Loucy (cell line): ENCODE results near the gene ACVR1.

Source experiments
- H2AFZ ChIP-seq: fragments of 200-600 bp; sonication (generic); 2 replicates; pipeline ENCODE4 v1.6.0; 2016; ENCODE audit warnings: antibody characterized with exemption, mild to moderate bottlenecking, low read length, moderate library complexity
- H3F3A ChIP-seq: fragments of 200-600 bp; 2 replicates; pipeline ENCODE4 v1.6.0; 2016; ENCODE audit warnings: antibody characterized with exemption, low read depth, mild to moderate bottlenecking
- H3K27me3 ChIP-seq: fragments of 200-600 bp; sonication (generic); 2 replicates; pipeline ENCODE4 v1.6.1; 2014; ENCODE audit warnings: low read length, mild to moderate bottlenecking; ENCODE audit not compliant: insufficient read depth, poor library complexity, severe bottlenecking
- H3K36me3 ChIP-seq: fragments of 200-600 bp; sonication (generic); 2 replicates; pipeline ENCODE4 v1.6.1; 2016; ENCODE audit warnings: low read length; ENCODE audit not compliant: insufficient read depth
- H3K4me1 ChIP-seq: fragments of 200-600 bp; sonication (generic); 2 replicates; pipeline ENCODE4 v1.5.1; 2014; ENCODE audit warnings: low read length, mild to moderate bottlenecking; ENCODE audit not compliant: insufficient read depth, poor library complexity, severe bottlenecking
- H3K4me2 ChIP-seq: fragments of 200-600 bp; sonication (generic); 2 replicates; pipeline ENCODE4 v1.6.0; 2014; ENCODE audit warnings: antibody characterized with exemption, low read length, low read depth, mild to moderate bottlenecking; ENCODE audit not compliant: poor library complexity, severe bottlenecking
- H3K4me3 ChIP-seq: fragments of 200-600 bp; sonication (generic); 2 replicates; pipeline ENCODE4 v1.5.1; 2014; ENCODE audit warnings: low read length, mild to moderate bottlenecking, mixed read lengths; ENCODE audit not compliant: poor library complexity, severe bottlenecking
- H3K79me2 ChIP-seq: fragments of 200-600 bp; sonication (generic); 2 replicates; pipeline ENCODE4 v1.6.1; 2014; ENCODE audit warnings: low read length; ENCODE audit not compliant: insufficient read depth
- H3K9ac ChIP-seq: fragments of 200-600 bp; sonication (generic); 2 replicates; pipeline ENCODE4 v1.6.0; 2014; ENCODE audit warnings: mild to moderate bottlenecking, low read depth, low read length, moderate library complexity; ENCODE audit not compliant: poor library complexity, severe bottlenecking
- H3K9me2 ChIP-seq: fragments of 200-600 bp; sonication (generic); replicated peaks from 2 replicates; pipeline ENCODE4 v1.6.1; 2016; ENCODE audit warnings: low read depth, low read length, mixed read lengths
- H3K9me3 ChIP-seq: fragments of 200-600 bp; sonication (generic); 2 replicates; pipeline ENCODE4 v1.6.1; 2014; ENCODE audit warnings: mild to moderate bottlenecking, antibody characterized with exemption, low read length, low read depth; ENCODE audit not compliant: insufficient read depth
- H4K20me1 ChIP-seq: fragments of 200-600 bp; sonication (generic); 2 replicates; pipeline ENCODE4 v1.6.0; 2014; ENCODE audit warnings: antibody characterized with exemption, low read length, mild to moderate bottlenecking; ENCODE audit not compliant: insufficient read depth, poor library complexity, severe bottlenecking
- EZH2phosphoT487 ChIP-seq: fragments of 200-600 bp; IDR thresholded peaks from 2 replicates; pipeline ENCODE4 v1.6.1; 2018; ENCODE audit warnings: antibody characterized with exemption, mild to moderate bottlenecking, moderate library complexity, borderline replicate concordance
- TF ChIP-seq, protein P1 (sequence below): fragments of 200-600 bp; sonication (generic); conservative IDR thresholded peaks from 2 replicates; pipeline ENCODE4 v1.5.1; 2014; ENCODE audit warnings: mild to moderate bottlenecking, antibody characterized with exemption, low read length

Gene ACVR1

DNA sequence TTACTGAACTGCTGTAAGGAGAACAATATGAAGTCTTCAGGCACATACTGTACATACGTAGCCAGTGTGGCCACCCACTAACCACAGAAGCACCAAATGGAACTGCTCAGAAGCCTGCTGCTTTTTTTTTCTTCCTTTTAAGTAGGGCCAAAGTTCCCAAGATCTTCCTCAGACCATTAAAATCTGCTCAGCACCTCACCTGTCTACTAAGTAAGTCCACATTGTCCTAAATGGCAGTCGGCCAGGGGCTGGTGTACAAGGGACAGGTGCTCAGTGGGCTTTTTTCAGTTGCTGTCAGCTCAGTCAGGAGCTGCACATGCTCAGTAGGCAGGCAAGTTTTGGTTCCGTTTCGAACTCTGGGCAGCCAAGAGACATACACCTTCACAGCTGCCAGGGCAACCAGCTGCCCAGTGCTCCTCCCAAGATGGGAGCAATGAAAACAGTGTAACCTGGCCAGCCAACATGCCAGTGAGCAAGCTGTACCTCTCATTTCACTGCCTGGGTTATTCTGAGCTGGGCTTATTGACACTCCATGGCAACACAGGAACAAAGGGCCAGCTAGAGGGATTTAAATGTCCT lies 86.1 kb downstream of the ACVR1 start:
- Histone ChIP-seq H3K27me3 (no peaks in the 10 kb centered on the region), H3K4me2 (no peak overlapping the region), H3K9me3 (no peaks in the 10 kb centered on the region), H3K4me1 (peaks cover 5% of the 10 kb centered on the region), H3F3A (no peaks in the 10 kb centered on the region), H3K4me3 (no peak overlapping the region), H3K9me2 (no peaks in the 10 kb centered on the region), H3K36me3 (no peaks in the 10 kb centered on the region), H3K79me2 (no peaks in the 10 kb centered on the region), H2AFZ (no peak overlapping the region), H4K20me1 (no peaks in the 10 kb centered on the region), H3K9ac (no peak overlapping the region)
- TF ChIP-seq, protein P1, sequence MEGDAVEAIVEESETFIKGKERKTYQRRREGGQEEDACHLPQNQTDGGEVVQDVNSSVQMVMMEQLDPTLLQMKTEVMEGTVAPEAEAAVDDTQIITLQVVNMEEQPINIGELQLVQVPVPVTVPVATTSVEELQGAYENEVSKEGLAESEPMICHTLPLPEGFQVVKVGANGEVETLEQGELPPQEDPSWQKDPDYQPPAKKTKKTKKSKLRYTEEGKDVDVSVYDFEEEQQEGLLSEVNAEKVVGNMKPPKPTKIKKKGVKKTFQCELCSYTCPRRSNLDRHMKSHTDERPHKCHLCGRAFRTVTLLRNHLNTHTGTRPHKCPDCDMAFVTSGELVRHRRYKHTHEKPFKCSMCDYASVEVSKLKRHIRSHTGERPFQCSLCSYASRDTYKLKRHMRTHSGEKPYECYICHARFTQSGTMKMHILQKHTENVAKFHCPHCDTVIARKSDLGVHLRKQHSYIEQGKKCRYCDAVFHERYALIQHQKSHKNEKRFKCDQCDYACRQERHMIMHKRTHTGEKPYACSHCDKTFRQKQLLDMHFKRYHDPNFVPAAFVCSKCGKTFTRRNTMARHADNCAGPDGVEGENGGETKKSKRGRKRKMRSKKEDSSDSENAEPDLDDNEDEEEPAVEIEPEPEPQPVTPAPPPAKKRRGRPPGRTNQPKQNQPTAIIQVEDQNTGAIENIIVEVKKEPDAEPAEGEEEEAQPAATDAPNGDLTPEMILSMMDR = no peak
- no peak for TF ChIP-seq EZH2phosphoT487

DNA sequence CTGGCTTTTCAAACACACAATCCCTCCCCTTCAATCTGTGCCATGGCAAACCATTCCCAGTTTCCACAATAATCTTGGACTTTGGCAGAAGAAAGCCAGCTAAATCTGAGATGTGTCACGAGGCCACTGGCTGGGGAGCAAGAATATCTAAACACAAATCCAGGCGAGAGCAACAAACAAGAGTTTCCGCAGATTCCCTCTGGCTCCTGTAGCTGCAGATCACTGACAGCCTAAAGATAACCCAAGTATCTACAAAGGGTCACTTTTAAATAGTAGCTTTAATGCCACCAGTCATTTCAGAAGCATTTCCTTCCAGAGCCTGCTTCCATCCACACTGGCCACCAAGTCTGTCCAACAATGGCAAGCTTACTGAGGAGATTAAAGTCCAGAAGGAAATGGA lies 86.9 kb downstream of the ACVR1 start:
- H3K9ac ChIP-seq = no peak overlapping the region
- no peaks in the 10 kb centered on the region for H4K20me1 ChIP-seq
- peaks cover 6% of the 10 kb centered on the region for H3K4me1 ChIP-seq
- H3K4me3 ChIP-seq = no peak overlapping the region
- H2AFZ ChIP-seq = no peak overlapping the region
- no peaks in the 10 kb centered on the region for H3K9me2 ChIP-seq
- H3K27me3 ChIP-seq = no peaks in the 10 kb centered on the region
- H3K9me3 ChIP-seq = no peaks in the 10 kb centered on the region
- TF ChIP-seq, protein P1 = no peak
- TF ChIP-seq EZH2phosphoT487 = no peak
- no peaks in the 10 kb centered on the region for H3F3A ChIP-seq
- H3K36me3 ChIP-seq = no peaks in the 10 kb centered on the region
- H3K79me2 ChIP-seq = no peaks in the 10 kb centered on the region
- H3K4me2 ChIP-seq = no peak overlapping the region

DNA sequence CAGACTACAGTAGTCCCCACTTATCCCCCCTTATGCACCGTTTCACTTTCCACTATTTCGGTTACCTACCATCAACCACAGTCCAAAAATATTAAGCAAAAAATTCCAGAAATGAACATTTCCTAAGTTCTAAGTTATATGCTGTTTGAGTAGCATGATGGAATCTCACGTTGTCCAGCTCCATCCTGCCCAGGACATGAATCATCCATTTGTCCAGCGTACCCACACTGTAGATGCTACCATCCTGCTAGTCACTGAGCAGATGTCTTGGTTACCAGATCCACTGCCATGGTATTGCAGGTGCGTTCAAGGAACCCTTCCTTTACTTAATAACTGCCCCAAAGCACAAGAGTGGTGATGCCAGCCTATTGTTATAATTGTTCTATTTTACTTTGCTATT lies 87.9 kb downstream of the ACVR1 start:
- Histone ChIP-seq H3K27me3 (no peaks in the 10 kb centered on the region), H2AFZ (no peak overlapping the region), H3K36me3 (no peaks in the 10 kb centered on the region), H3K9ac (no peak overlapping the region), H3K9me2 (no peaks in the 10 kb centered on the region), H3K4me1 (peaks cover 11% of the 10 kb centered on the region), H3K4me2 (no peak overlapping the region), H4K20me1 (no peaks in the 10 kb centered on the region), H3K9me3 (no peaks in the 10 kb centered on the region), H3K79me2 (no peaks in the 10 kb centered on the region), H3F3A (no peaks in the 10 kb centered on the region), H3K4me3 (no peak overlapping the region)
- TF ChIP-seq EZH2phosphoT487 = no peak
- TF ChIP-seq, protein P1 = no peak
